ENCODE results near the gene MYO10.

The MYO10 gene

GRCh38 chr5:16896767-16897166 is 39.3 kb downstream of the MYO10 start:
- DNase-seq (ENCODE audit: low read depth): no peak
- H3K4me3 ChIP-seq (ENCODE audit: low read length): no peak overlapping the region
- no peak for TF ChIP-seq CTCF (conservative IDR thresholded peaks at IDR 0.05; ENCODE audit: low read depth, low read length)

- TF ChIP-seq CTCF (conservative IDR thresholded peaks at IDR 0.05; ENCODE audit: low read depth, low read length): no peak
- H3K4me3 ChIP-seq (ENCODE audit: low read length): no peak overlapping the region
- peak; percentile 98 for DNase-seq (ENCODE audit: low read depth)
Observed at GRCh38 chr5:16894236-16895057, 41.6 kb downstream of the MYO10 start.

GRCh38 chr5:16891033-16891432 is 45.1 kb downstream of the MYO10 start:
- no peak for TF ChIP-seq CTCF (conservative IDR thresholded peaks at IDR 0.05; ENCODE audit: low read depth, low read length)
- DNase-seq (ENCODE audit: low read depth): no peak
- no peak overlapping the region for H3K4me3 ChIP-seq (ENCODE audit: low read length)

GRCh38 chr5:16889972-16890519 is 46.0 kb downstream of the MYO10 start:
- no peak for TF ChIP-seq CTCF (conservative IDR thresholded peaks at IDR 0.05; ENCODE audit: low read depth, low read length)
- DNase-seq (ENCODE audit: low read depth): no peak

GRCh38 chr5:16889203-16889971 is 46.7 kb downstream of the MYO10 start:
- DNase-seq (ENCODE audit: low read depth): no peak
- no peak for TF ChIP-seq CTCF (conservative IDR thresholded peaks at IDR 0.05; ENCODE audit: low read depth, low read length)
- no peak overlapping the region for H3K4me3 ChIP-seq (ENCODE audit: low read length)

More at GRCh38 chr5:16889972-16890519, 46.0 kb downstream of the MYO10 start:
- no peak overlapping the region for H3K4me3 ChIP-seq (ENCODE audit: low read length)

GRCh38 chr5:16888694-16889124 is 47.4 kb downstream of the MYO10 start:
- H3K4me3 ChIP-seq (ENCODE audit: low read length): no peak overlapping the region
- no peak for DNase-seq (ENCODE audit: low read depth)
- TF ChIP-seq CTCF (conservative IDR thresholded peaks at IDR 0.05; ENCODE audit: low read depth, low read length): no peak
